IMR-90 (cell line): Measurements from ENCODE around the gene CTSC. TPM values are rescaled to one million over a fixed set of nuclear protein-coding genes. Genes with fewer than 3 reads are reported as not detected.

Experiments
- ATAC-seq: fragments of 200-7000 bp; cut with Tn5 transposase; 2 replicates; pipeline ENCODE4 v1.9.1; 2020; ENCODE audit warnings: low read depth, mild to moderate bottlenecking, moderate library complexity
- BruUV-seq: library from RNA; stranded (reverse); fragments of 400-500 nt; replicated peaks from 2 replicates; lab custom pipeline; 2021; lab: Mats Ljungman, UMichigan
- CTCF ChIA-PET: fragments of 300-600 bp; formaldehyde crosslinking; extraction: SDS; loops from one replicate; lab custom pipeline; 2021; ENCODE audit warnings: antibody characterized with exemption; lab: Yijun Ruan, JAX
- POLR2A ChIA-PET: fragments of 300-600 bp; sonication (Branson Sonifier 250); formaldehyde crosslinking; loops from one replicate; lab custom pipeline; 2022; ENCODE audit warnings: antibody characterized with exemption; ENCODE audit not compliant: unreplicated experiment; lab: Charles Lee
- DNase-seq: peaks from one replicate; pipeline ENCODE4 v3.0.0; 2013
- H2AFZ ChIP-seq: replicated peaks from 2 replicates; pipeline ENCODE3; 2013; ENCODE audit warnings: low read length, mild to moderate bottlenecking; ENCODE audit not compliant: poor library complexity
- H2AK5ac ChIP-seq: 2 replicates; pipeline ENCODE4 v1.6.1; 2013; ENCODE audit warnings: low read depth, low read length, inconsistent platforms
- H2AK9ac ChIP-seq: replicated peaks from 2 replicates; pipeline ENCODE3; 2013; ENCODE audit warnings: mild to moderate bottlenecking, low read depth, low read length, moderate library complexity; ENCODE audit not compliant: poor library complexity
- H2BK120ac ChIP-seq: 2 replicates; pipeline ENCODE4 v1.6.1; 2013; ENCODE audit warnings: low read depth, low read length, inconsistent platforms
- H2BK15ac ChIP-seq: 3 replicates; pipeline ENCODE4 v1.6.1; 2013; ENCODE audit warnings: low read depth, low read length, inconsistent platforms
- H2BK20ac ChIP-seq: 2 replicates; pipeline ENCODE4 v1.6.1; 2013; ENCODE audit warnings: low read depth, mild to moderate bottlenecking, inconsistent platforms, low read length, moderate library complexity
- H2BK5ac ChIP-seq: 2 replicates; pipeline ENCODE4 v1.6.1; 2013; ENCODE audit warnings: mild to moderate bottlenecking, low read depth, low read length, inconsistent platforms; ENCODE audit not compliant: poor library complexity, severe bottlenecking
- H3K14ac ChIP-seq: replicated peaks from 2 replicates; pipeline ENCODE4 v1.6.1; 2013; ENCODE audit warnings: low read depth, low read length, inconsistent platforms
- H3K18ac ChIP-seq: 2 replicates; pipeline ENCODE4 v1.6.1; 2013; ENCODE audit warnings: low read depth, low read length, control low read depth
- H3K23ac ChIP-seq: 2 replicates; pipeline ENCODE4 v1.6.1; 2013; ENCODE audit warnings: low read depth, low read length, inconsistent platforms
- H3K27ac ChIP-seq: 2 replicates; pipeline ENCODE4 v1.5.1; 2013; ENCODE audit warnings: mild to moderate bottlenecking, control low read depth, low read length; ENCODE audit not compliant: insufficient read depth
- H3K27me3 ChIP-seq: 2 replicates; pipeline ENCODE4 v1.6.1; 2013; ENCODE audit warnings: low read length; ENCODE audit not compliant: control insufficient read depth, insufficient read depth
- H3K36me3 ChIP-seq: 2 replicates; pipeline ENCODE4 v1.6.1; 2013; ENCODE audit warnings: low read length, mixed read lengths; ENCODE audit not compliant: control insufficient read depth, insufficient read depth
- H3K4ac ChIP-seq: 2 replicates; pipeline ENCODE4 v1.6.1; 2013; ENCODE audit warnings: low read depth, low read length, inconsistent platforms
- H3K4me1 ChIP-seq: 2 replicates; pipeline ENCODE4 v1.6.1; 2013; ENCODE audit warnings: low read length, mixed read lengths; ENCODE audit not compliant: control insufficient read depth, insufficient read depth
- H3K4me2 ChIP-seq: 2 replicates; pipeline ENCODE4 v1.6.1; 2013; ENCODE audit warnings: low read depth, mild to moderate bottlenecking, control low read depth, low read length, moderate library complexity
- H3K4me3 ChIP-seq: 2 replicates; pipeline ENCODE4 v1.5.1; 2013; ENCODE audit warnings: low read depth, mild to moderate bottlenecking, control low read depth, low read length, moderate library complexity; ENCODE audit not compliant: insufficient read depth
- H3K56ac ChIP-seq: 2 replicates; pipeline ENCODE4 v1.6.1; 2013; ENCODE audit warnings: low read length, inconsistent platforms; ENCODE audit not compliant: insufficient read depth; ENCODE audit errors: extremely low read depth
- H3K79me1 ChIP-seq, 2 experiments: 2 replicates each; pipeline ENCODE4 v1.6.1; 2013; ENCODE audit warnings: low read length in 2 of 2, inconsistent platforms in 1 of 2, low read depth in 1 of 2
- H3K9ac ChIP-seq: 2 replicates; pipeline ENCODE4 v1.6.1; 2013; ENCODE audit warnings: low read depth, low read length, control low read depth
- H3K9me1 ChIP-seq: 2 replicates; pipeline ENCODE4 v1.6.1; 2013; ENCODE audit warnings: low read length, inconsistent platforms; ENCODE audit not compliant: insufficient read depth
- H3K9me3 ChIP-seq: 2 replicates; pipeline ENCODE4 v1.6.1; 2013; ENCODE audit warnings: low read length; ENCODE audit not compliant: control insufficient read depth, insufficient read depth
- H4K20me1 ChIP-seq: 2 replicates; pipeline ENCODE4 v1.6.1; 2013; ENCODE audit warnings: low read length, inconsistent platforms; ENCODE audit not compliant: insufficient read depth
- H4K5ac ChIP-seq: 2 replicates; pipeline ENCODE4 v1.6.1; 2013; ENCODE audit warnings: mild to moderate bottlenecking, low read depth, low read length, control low read depth
- H4K8ac ChIP-seq, 2 experiments: 2 replicates each; pipeline ENCODE4 v1.6.1; 2013; ENCODE audit warnings: low read depth in 2 of 2, low read length in 2 of 2, control low read depth in 1 of 2, inconsistent platforms in 1 of 2
- H4K91ac ChIP-seq: 2 replicates; pipeline ENCODE4 v1.6.1; 2013; ENCODE audit warnings: low read depth, low read length, inconsistent platforms; ENCODE audit not compliant: insufficient read depth
- BHLHE40 ChIP-seq: fragments of 150-350 bp; IDR thresholded peaks from 2 replicates; pipeline ENCODE4 v1.6.1; 2016; ENCODE audit warnings: mild to moderate bottlenecking, low read depth, low read length
- CEBPB ChIP-seq: IDR thresholded peaks from 2 replicates; pipeline ENCODE4 v1.6.1; 2012; ENCODE audit warnings: low read depth, low read length, improper control_type of control experiment
- CTCF ChIP-seq: conservative IDR thresholded peaks from 2 replicates; pipeline ENCODE4 v1.5.1; 2012; ENCODE audit warnings: mild to moderate bottlenecking, low read depth, low read length, improper control_type of control experiment
- ELK1 ChIP-seq: fragments of 150-350 bp; IDR thresholded peaks from 2 replicates; pipeline ENCODE4 v1.6.1; 2016; ENCODE audit warnings: low read depth, mild to moderate bottlenecking, low read length, moderate library complexity, borderline replicate concordance
- MAZ ChIP-seq: IDR thresholded peaks from 2 replicates; pipeline ENCODE4 v1.6.1; 2012; ENCODE audit warnings: low read depth, mild to moderate bottlenecking, low read length, improper control_type of control experiment, moderate library complexity, borderline replicate concordance
- MXI1 ChIP-seq: IDR thresholded peaks from 2 replicates; pipeline ENCODE4 v1.6.1; 2012; ENCODE audit warnings: low read depth, mild to moderate bottlenecking, low read length, moderate library complexity, borderline replicate concordance
- NFE2L2 ChIP-seq: fragments of 150-350 bp; IDR thresholded peaks from 2 replicates; pipeline ENCODE4 v1.6.1; 2016; ENCODE audit warnings: low read depth, mild to moderate bottlenecking, low read length
- POLR2A ChIP-seq: IDR thresholded peaks from 2 replicates; pipeline ENCODE4 v1.6.1; 2012; ENCODE audit warnings: mild to moderate bottlenecking, low read depth, low read length
- RCOR1 ChIP-seq: IDR thresholded peaks from 2 replicates; pipeline ENCODE4 v1.6.1; 2012; ENCODE audit warnings: mild to moderate bottlenecking, low read length, improper control_type of control experiment; ENCODE audit not compliant: insufficient replicate concordance
- RFX5 ChIP-seq: IDR thresholded peaks from 2 replicates; pipeline ENCODE4 v1.8.0; 2012; ENCODE audit warnings: low read depth, mild to moderate bottlenecking, low read length, moderate library complexity
- SMC3 ChIP-seq: fragments of 150-350 bp; IDR thresholded peaks from 2 replicates; pipeline ENCODE4 v1.6.1; 2016; ENCODE audit warnings: low read depth, mild to moderate bottlenecking, antibody characterized with exemption, low read length, moderate library complexity
- WGBS, 2 experiments: methylation state at CpG; one replicate each; pipeline versions ENCODE4 v1.1.5 to v1.1.7; 2013; ENCODE audit warnings: missing lambda C conversion rate in 2 of 2; ENCODE audit not compliant: insufficient read length in 1 of 2; ENCODE audit errors: extremely low coverage in 2 of 2; 5-methylcytosine and 5-hydroxymethylcytosine counted together
- dilution Hi-C: fragments of 300-500 bp; cut with HindIII; formaldehyde crosslinking; loops from one replicate; pipeline ENCODE4 v1.14.3; 2018; ENCODE audit warnings: low sequenced_read_pairs; ENCODE audit not compliant: unreplicated experiment
- in situ Hi-C: fragments of 300-500 bp; cut with MboI; formaldehyde crosslinking; loops from 3 replicates; pipeline ENCODE4 v1.14.3; 2019; ENCODE audit warnings: low sequenced_read_pairs, inconsistent platforms, mixed read lengths
- intact Hi-C: fragments of 100-400 bp; cut with micrococcal nuclease; formaldehyde crosslinking; loops from 2 replicates; pipeline ENCODE4 v1.10.0; 2022
- polyA plus RNA-seq, 3 experiments: library from polyadenylated mRNA; depleted of rRNA; stranded (reverse); fragments of >200 nt; gene quantifications; 2 replicates each; pipeline ENCODE4 v1.2.3, GENCODE V29; 2012; ENCODE audit warnings: low replicate concordance in 1 of 3
- total RNA-seq: library from RNA; depleted of rRNA; stranded (reverse); fragments of >200 nt; gene quantifications from 2 replicates; pipeline ENCODE4 v1.2.3, GENCODE V29; 2012

The CTSC gene
- total and polyA plus RNA-seq, 2 of the 4 experiments (the other 2 are of a cell fraction), result 208 to 299 TPM

GRCh38 chr11:88246696-88247095, 90.8 kb downstream of the CTSC start:
- Histone ChIP-seq H3K18ac (no peak overlapping the region), H3K56ac (no peak overlapping the region), H3K9ac (no peak overlapping the region), H3K27ac (no peak overlapping the region), H3K4ac (no peak overlapping the region), H2AK5ac (no peak overlapping the region), H4K20me1 (no peaks in the 10 kb centered on the region), H3K9me3 (no peaks in the 10 kb centered on the region), H3K9me1 (no peaks in the 10 kb centered on the region), H4K91ac (no peak overlapping the region), H3K23ac (no peak overlapping the region), H3K36me3 (no peaks in the 10 kb centered on the region), H2BK5ac (no peak overlapping the region), H2BK15ac (no peak overlapping the region), H3K79me1 (no peaks in the 10 kb centered on the region), H3K27me3 (no peaks in the 10 kb centered on the region), H3K4me2 (no peak overlapping the region), H3K4me3 (no peak overlapping the region), H3K14ac (no peak overlapping the region), H4K5ac (no peak overlapping the region), H4K8ac (no peak overlapping the region), H2BK20ac (no peak overlapping the region), H2AK9ac (no peak overlapping the region), H2AFZ (no peak overlapping the region), H3K4me1 (no peaks in the 10 kb centered on the region), H2BK120ac (no peak overlapping the region)
- CTCF ChIA-PET, result interaction anchor here (0.6 to 1.0 kb wide), 3 partner anchors 9 to 293 kb away, joined by 3 to 9 read pairs (median 4); no protein-coding TSS in a partner anchor
- BruUV-seq, result no TSS peak
- in situ Hi-C loops, result no loop called here
- intact Hi-C loops, result no loop called here
- POLR2A ChIA-PET, result no interaction called here
- DNase-seq (peak; percentile 86), ATAC-seq (peak; percentile 37; the same call in 1 of the 2 replicates)
- dilution Hi-C loops, result no loop called here
- WGBS, 2 experiments, result 20% methylated on average over 1 of the region's 3 CpGs; no CpG with 5 or more reads in 1 of the 2 experiments
- TF ChIP-seq SMC3 (no peak), MXI1 (no peak), RCOR1 (no peak), RFX5 (no peak), POLR2A (no peak), CEBPB (no peak), MAZ (no peak), NFE2L2 (no peak), BHLHE40 (no peak), CTCF (no peak), ELK1 (no peak)
